Panc1 (cell line): ENCODE results near the gene FRY.

Experiments
- POLR2AphosphoS5 ChIP-seq: IDR thresholded peaks from 2 replicates; pipeline ENCODE4 v1.6.1; 2012; ENCODE audit warnings: mild to moderate bottlenecking, low read depth, low read length, moderate library complexity
- TF ChIP-seq, protein P1 (sequence below): fragments of 450-650 bp; IDR thresholded peaks from 2 replicates; pipeline ENCODE4 v1.5.1; 2017; ENCODE audit warnings: mild to moderate bottlenecking
- TF ChIP-seq, protein P2 (sequence below), 2 experiments: IDR thresholded peaks; 2 replicates each; pipeline ENCODE4 v1.6.1; 2011 to 2012; ENCODE audit warnings: low read depth in 2 of 2, control low read depth in 1 of 2, low read length in 1 of 2, mild to moderate bottlenecking in 1 of 2, moderate library complexity in 1 of 2; ENCODE audit not compliant: insufficient read depth in 1 of 2

DNA sequence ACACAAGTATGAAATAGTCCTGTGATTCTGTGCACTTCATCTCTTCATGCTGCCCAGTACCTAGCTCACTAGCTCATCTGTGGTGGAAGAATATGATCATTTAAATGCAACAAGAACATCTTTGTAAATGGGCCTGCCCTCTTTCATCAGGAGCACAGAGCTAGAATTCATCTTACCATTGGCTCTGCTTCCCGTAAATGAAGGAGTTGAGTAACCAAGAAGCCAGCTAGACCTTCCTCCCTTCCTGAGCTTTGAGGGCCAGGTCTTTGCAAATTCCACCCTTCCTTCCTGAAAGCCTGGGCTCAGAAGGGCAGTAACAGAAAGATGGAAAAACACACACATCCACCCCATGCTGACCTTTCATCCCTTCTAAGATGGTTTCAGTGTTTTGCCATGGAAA, 82.0 kb downstream of the FRY start:
- TF ChIP-seq POLR2AphosphoS5, result no peak
- TF ChIP-seq, protein P1, sequence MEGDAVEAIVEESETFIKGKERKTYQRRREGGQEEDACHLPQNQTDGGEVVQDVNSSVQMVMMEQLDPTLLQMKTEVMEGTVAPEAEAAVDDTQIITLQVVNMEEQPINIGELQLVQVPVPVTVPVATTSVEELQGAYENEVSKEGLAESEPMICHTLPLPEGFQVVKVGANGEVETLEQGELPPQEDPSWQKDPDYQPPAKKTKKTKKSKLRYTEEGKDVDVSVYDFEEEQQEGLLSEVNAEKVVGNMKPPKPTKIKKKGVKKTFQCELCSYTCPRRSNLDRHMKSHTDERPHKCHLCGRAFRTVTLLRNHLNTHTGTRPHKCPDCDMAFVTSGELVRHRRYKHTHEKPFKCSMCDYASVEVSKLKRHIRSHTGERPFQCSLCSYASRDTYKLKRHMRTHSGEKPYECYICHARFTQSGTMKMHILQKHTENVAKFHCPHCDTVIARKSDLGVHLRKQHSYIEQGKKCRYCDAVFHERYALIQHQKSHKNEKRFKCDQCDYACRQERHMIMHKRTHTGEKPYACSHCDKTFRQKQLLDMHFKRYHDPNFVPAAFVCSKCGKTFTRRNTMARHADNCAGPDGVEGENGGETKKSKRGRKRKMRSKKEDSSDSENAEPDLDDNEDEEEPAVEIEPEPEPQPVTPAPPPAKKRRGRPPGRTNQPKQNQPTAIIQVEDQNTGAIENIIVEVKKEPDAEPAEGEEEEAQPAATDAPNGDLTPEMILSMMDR, result no peak
- TF ChIP-seq, protein P2, sequence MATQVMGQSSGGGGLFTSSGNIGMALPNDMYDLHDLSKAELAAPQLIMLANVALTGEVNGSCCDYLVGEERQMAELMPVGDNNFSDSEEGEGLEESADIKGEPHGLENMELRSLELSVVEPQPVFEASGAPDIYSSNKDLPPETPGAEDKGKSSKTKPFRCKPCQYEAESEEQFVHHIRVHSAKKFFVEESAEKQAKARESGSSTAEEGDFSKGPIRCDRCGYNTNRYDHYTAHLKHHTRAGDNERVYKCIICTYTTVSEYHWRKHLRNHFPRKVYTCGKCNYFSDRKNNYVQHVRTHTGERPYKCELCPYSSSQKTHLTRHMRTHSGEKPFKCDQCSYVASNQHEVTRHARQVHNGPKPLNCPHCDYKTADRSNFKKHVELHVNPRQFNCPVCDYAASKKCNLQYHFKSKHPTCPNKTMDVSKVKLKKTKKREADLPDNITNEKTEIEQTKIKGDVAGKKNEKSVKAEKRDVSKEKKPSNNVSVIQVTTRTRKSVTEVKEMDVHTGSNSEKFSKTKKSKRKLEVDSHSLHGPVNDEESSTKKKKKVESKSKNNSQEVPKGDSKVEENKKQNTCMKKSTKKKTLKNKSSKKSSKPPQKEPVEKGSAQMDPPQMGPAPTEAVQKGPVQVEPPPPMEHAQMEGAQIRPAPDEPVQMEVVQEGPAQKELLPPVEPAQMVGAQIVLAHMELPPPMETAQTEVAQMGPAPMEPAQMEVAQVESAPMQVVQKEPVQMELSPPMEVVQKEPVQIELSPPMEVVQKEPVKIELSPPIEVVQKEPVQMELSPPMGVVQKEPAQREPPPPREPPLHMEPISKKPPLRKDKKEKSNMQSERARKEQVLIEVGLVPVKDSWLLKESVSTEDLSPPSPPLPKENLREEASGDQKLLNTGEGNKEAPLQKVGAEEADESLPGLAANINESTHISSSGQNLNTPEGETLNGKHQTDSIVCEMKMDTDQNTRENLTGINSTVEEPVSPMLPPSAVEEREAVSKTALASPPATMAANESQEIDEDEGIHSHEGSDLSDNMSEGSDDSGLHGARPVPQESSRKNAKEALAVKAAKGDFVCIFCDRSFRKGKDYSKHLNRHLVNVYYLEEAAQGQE (IDR thresholded peaks at IDR 0.05; ENCODE audit: insufficient read depth in 1 of 2, low read depth in 2 of 2, low read length in 1 of 2), result no peak
